GM18508 (cell line): ENCODE data around the gene DGLUCY.
A peak's percentile ranks its signal among the peaks of the same experiment; 100 is the strongest.
"Not testable (repeated sequence)": the region's sequence is repeated elsewhere in the genome, so short reads cannot be mapped to it uniquely, and the experiment has no call there.

ENCODE experiments used
- ATAC-seq: cut with Tn5 transposase; IDR thresholded peaks from one replicate; pipeline ENCODE4 v1.9.1; 2021; ENCODE audit warnings: moderate number of reproducible peaks; ENCODE audit not compliant: insufficient read depth, unreplicated experiment

The DGLUCY gene

GRCh38 chr14:91113829-91114078 is at the start of gene DGLUCY:
DGLUCY (plus strand) TSS chr14:91114073; CDS start chr14:91160295, 46,222 bp downstream.
- peak; percentile 48 for ATAC-seq

GRCh38 chr14:91065266-91065665 is 48.6 kb upstream of the DGLUCY start:
- no peak for ATAC-seq

GRCh38 chr14:91067186-91067585 is 46.7 kb upstream of the DGLUCY start:
- no peak for ATAC-seq

- ATAC-seq = no peak
These were observed 45.2 kb upstream of the DGLUCY start for GRCh38 chr14:91068642-91069041.

- no peak for ATAC-seq
These were observed 43.3 kb upstream of the DGLUCY start for GRCh38 chr14:91070572-91070971.

- ATAC-seq = no peak
These were observed 38.3 kb upstream of the DGLUCY start for GRCh38 chr14:91075553-91075952.

GRCh38 chr14:91078095-91078737 is 35.7 kb upstream of the DGLUCY start:
- no peak for ATAC-seq

- ATAC-seq = no peak
These were observed 33.8 kb upstream of the DGLUCY start for GRCh38 chr14:91080071-91080470.

- ATAC-seq = no peak
These were observed 31.6 kb upstream of the DGLUCY start for GRCh38 chr14:91082282-91082681.

GRCh38 chr14:91084516-91084915 is 29.4 kb upstream of the DGLUCY start:
- ATAC-seq = no peak

- not testable (repeated sequence) for ATAC-seq
These were observed 26.4 kb upstream of the DGLUCY start for GRCh38 chr14:91087470-91087869.

- no peak for ATAC-seq
These were observed 25.2 kb upstream of the DGLUCY start for GRCh38 chr14:91088585-91089235.

GRCh38 chr14:91089958-91090535 is 23.8 kb upstream of the DGLUCY start:
- no peak for ATAC-seq

GRCh38 chr14:91090743-91091142 is 23.1 kb upstream of the DGLUCY start:
- ATAC-seq = no peak

- no peak for ATAC-seq
These were observed 21.8 kb upstream of the DGLUCY start for GRCh38 chr14:91092073-91092472.

- not testable (repeated sequence) for ATAC-seq
These were observed 20.0 kb upstream of the DGLUCY start for GRCh38 chr14:91093743-91094472.

- no peak for ATAC-seq
These were observed 19.1 kb upstream of the DGLUCY start for GRCh38 chr14:91094772-91095171.

- no peak for ATAC-seq
These were observed 18.7 kb upstream of the DGLUCY start for GRCh38 chr14:91095178-91095577.

- not testable (repeated sequence) for ATAC-seq
These were observed 16.2 kb upstream of the DGLUCY start for GRCh38 chr14:91097657-91098056.

- ATAC-seq = no peak
These were observed 15.3 kb upstream of the DGLUCY start for GRCh38 chr14:91098591-91098990.

- no peak for ATAC-seq
These were observed 13.8 kb upstream of the DGLUCY start for GRCh38 chr14:91100102-91100501.
